K562 (cell line): ENCODE measurements around the gene DBX2. TPM values are rescaled to one million over a fixed set of nuclear protein-coding genes. Genes with fewer than 3 reads are reported as not detected.

ENCODE experiments used
- ATAC-seq: fragments of 200-7000 bp; cut with Tn5 transposase; 3 replicates; pipeline ENCODE4 v1.9.1; 2020; ENCODE audit warnings: moderate library complexity
- BruUV-seq: library from RNA; stranded (reverse); fragments of 400-500 nt; replicated peaks from 2 replicates; lab custom pipeline; 2021; lab: Mats Ljungman, UMichigan
- CTCF ChIA-PET: fragments of 300-600 bp; formaldehyde crosslinking; extraction: SDS; loops from one replicate; lab custom pipeline; 2021; ENCODE audit warnings: low intra/inter-chr PET ratio; lab: Yijun Ruan, JAX
- POLR2A ChIA-PET: fragments of 300-600, 350-650 bp; sonication (Branson Sonifier 250); formaldehyde crosslinking; extraction: SDS; loops from one replicate; lab custom pipeline; 2021; ENCODE audit warnings: antibody characterized with exemption, inconsistent platforms; lab: Yijun Ruan, JAX
- DNase-seq, 4 experiments: peaks; one replicate each; pipeline versions ENCODE4 v3.0.0 to v3.0.0-alpha.2; 2011 to 2018; ENCODE audit warnings: low spot score in 3 of 4, mixed read lengths in 3 of 4; ENCODE audit errors: extremely low read depth in 1 of 4
- FAIRE-seq: peaks from 2 replicates; lab custom pipeline; 2011; peaks lifted over from hg19 to GRCh38; lab: Jason Lieb, UNC
- H2AFZ ChIP-seq: 2 replicates; pipeline ENCODE4 v1.6.0; 2011; ENCODE audit warnings: low read depth, low read length, control low read depth, inconsistent platforms
- H3K27ac ChIP-seq: fragments of 200-600 bp; 3 replicates; pipeline ENCODE4 v1.8.0; 2011; ENCODE audit warnings: low read depth, mild to moderate bottlenecking, control low read depth, inconsistent platforms, low read length, moderate library complexity, mixed read lengths; ENCODE audit errors: extremely low read depth
- H3K27me3 ChIP-seq, 2 experiments: fragments of 300-600 bp in 1 of 2; 2 replicates in 1 of 2; 3 replicates in 1 of 2; pipeline versions ENCODE4 v1.6.0 to v1.8.0; 2011; ENCODE audit warnings: inconsistent platforms in 2 of 2, low read length in 2 of 2, mild to moderate bottlenecking in 1 of 2, mixed read lengths in 1 of 2, moderate library complexity in 1 of 2; ENCODE audit not compliant: control insufficient read depth in 2 of 2, insufficient read depth in 2 of 2
- H3K36me3 ChIP-seq: fragments of 300-600 bp; 3 replicates; pipeline ENCODE4 v1.8.0; 2011; ENCODE audit warnings: mild to moderate bottlenecking, low read length, inconsistent platforms; ENCODE audit not compliant: control insufficient read depth, insufficient read depth
- H3K4me1 ChIP-seq, 2 experiments: fragments of 200-600 bp in 1 of 2; replicated peaks in 1 of 2; 2 replicates in 1 of 2; 3 replicates in 1 of 2; pipeline versions ENCODE4 v1.5.1 to v1.8.0; 2011; ENCODE audit warnings: inconsistent platforms in 2 of 2, low read length in 2 of 2, mild to moderate bottlenecking in 1 of 2, mixed read lengths in 1 of 2, moderate library complexity in 1 of 2; ENCODE audit not compliant: control insufficient read depth in 2 of 2, insufficient read depth in 2 of 2
- H3K4me2 ChIP-seq: 2 replicates; pipeline ENCODE4 v1.6.1; 2011; ENCODE audit warnings: low read length, control low read depth, inconsistent platforms, mixed read lengths; ENCODE audit not compliant: insufficient read depth
- H3K4me3 ChIP-seq: fragments of 200-600 bp; sonication (generic), shearing (Covaris generic); 2 replicates; pipeline ENCODE4 v1.5.1; 2016; ENCODE audit warnings: control low read depth, inconsistent platforms
- H3K79me2 ChIP-seq: fragments of 200-600 bp; 3 replicates; pipeline ENCODE4 v1.8.0; 2011; ENCODE audit warnings: low read length, inconsistent platforms; ENCODE audit not compliant: control insufficient read depth, insufficient read depth
- H3K9ac ChIP-seq, 2 experiments: 2 replicates each; pipeline versions ENCODE4 v1.6.0 to v1.6.1; 2011; ENCODE audit warnings: low read depth in 2 of 2, low read length in 2 of 2, control low read depth in 1 of 2, inconsistent platforms in 1 of 2, mild to moderate bottlenecking in 1 of 2, mixed read lengths in 1 of 2; ENCODE audit not compliant: insufficient read depth in 1 of 2
- H3K9me1 ChIP-seq: one replicate; pipeline ENCODE4 v1.6.0; 2011; ENCODE audit warnings: inconsistent platforms, mild to moderate bottlenecking, low read length, moderate library complexity; ENCODE audit not compliant: control insufficient read depth, insufficient read depth
- H3K9me3 ChIP-seq: replicated peaks from 2 replicates; pipeline ENCODE4 v1.5.1; 2011; ENCODE audit warnings: low read depth, low read length, inconsistent platforms; ENCODE audit not compliant: control insufficient read depth, insufficient read depth
- H4K20me1 ChIP-seq: replicated peaks from 2 replicates; pipeline ENCODE4 v1.6.1; 2011; ENCODE audit warnings: low read length, inconsistent platforms, mixed read lengths; ENCODE audit not compliant: control insufficient read depth, insufficient read depth
- ARID1B ChIP-seq: fragments of 450-650 bp; IDR thresholded peaks from 2 replicates; pipeline ENCODE4 v1.6.1; 2016; ENCODE audit warnings: antibody characterized with exemption, mild to moderate bottlenecking, inconsistent platforms
- CBFA2T3 ChIP-seq: fragments of 450-650 bp; IDR thresholded peaks from 2 replicates; pipeline ENCODE4 v1.6.1; 2017
- CTCFL ChIP-seq: IDR thresholded peaks from 2 replicates; pipeline ENCODE4 v1.6.1; 2011; ENCODE audit warnings: borderline replicate concordance, low read depth, mild to moderate bottlenecking, moderate library complexity, low read length; ENCODE audit not compliant: insufficient read depth, poor library complexity, severe bottlenecking
- DPF2 ChIP-seq: fragments of 450-650 bp; IDR thresholded peaks from 2 replicates; pipeline ENCODE4 v1.6.1; 2016
- EHMT2 ChIP-seq: fragments of 450-650 bp; IDR thresholded peaks from 2 replicates; pipeline ENCODE4 v1.6.1; 2018; ENCODE audit warnings: antibody characterized with exemption
- HDAC1 ChIP-seq, 2 experiments: fragments of 450-650 bp; IDR thresholded peaks; 2 replicates each; pipeline ENCODE4 v1.6.1; 2016 to 2017; ENCODE audit warnings: inconsistent platforms in 1 of 2, mild to moderate bottlenecking in 1 of 2, moderate library complexity in 1 of 2
- HLTF ChIP-seq: fragments of 450-650 bp; IDR thresholded peaks from 2 replicates; pipeline ENCODE4 v1.6.1; 2016
- NFIX ChIP-seq: fragments of 250-450 bp; sonication (Bioruptor Pico); IDR thresholded peaks from 2 replicates; pipeline ENCODE4 v1.4.0; 2020; ENCODE audit warnings: low read depth, mild to moderate bottlenecking, moderate library complexity
- PPARD ChIP-seq: fragments of 250-450 bp; sonication (Bioruptor Pico); IDR thresholded peaks from 2 replicates; pipeline ENCODE4 v1.8.0; 2022; ENCODE audit warnings: inconsistent platforms, mild to moderate bottlenecking, moderate library complexity
- SNIP1 ChIP-seq: fragments of 450-650 bp; IDR thresholded peaks from 2 replicates; pipeline ENCODE4 v1.7.1; 2017; ENCODE audit warnings: low read depth, mild to moderate bottlenecking
- ZNF764 ChIP-seq: fragments of 250-450 bp; sonication (Bioruptor Pico); IDR thresholded peaks from 2 replicates; pipeline ENCODE4 v1.4.0; 2020; ENCODE audit warnings: low read depth, mild to moderate bottlenecking, moderate library complexity
- WGBS: fragments of 100-300 bp; shearing (Covaris generic); methylation state at CpG from one replicate; pipeline ENCODE4 v1.1.6; 2016; ENCODE audit warnings: low coverage, mixed read lengths; ENCODE audit not compliant: insufficient coverage; ENCODE audit errors: missing lambda C conversion rate; 5-methylcytosine and 5-hydroxymethylcytosine counted together
- in situ Hi-C: fragments of 300-500 bp; cut with MboI; formaldehyde crosslinking; loops from 4 replicates; pipeline ENCODE4 v1.15.0; 2018; ENCODE audit warnings: inconsistent platforms, mixed read lengths
- intact Hi-C: fragments of 100-400 bp; cut with micrococcal nuclease; formaldehyde crosslinking; loops from 2 replicates; pipeline ENCODE4 v1.14.2; 2022
- polyA plus RNA-seq, 8 experiments: library from polyadenylated mRNA; depleted of rRNA in 4 of 8; stranded (reverse) in 5 of 8; unstranded in 3 of 8; fragments of >200 nt; fragmentation: Nextera tagmentation in 2 of 8; fragmentation: Illumina TruSeq in 1 of 8; extraction: Ambion mirVana in 2 of 8; extraction: Trizol in 1 of 8; gene quantifications; 2 replicates each; pipeline versions ENCODE4 v1.2.1 to v1.2.3, GENCODE V29; 2011 to 2014; ENCODE audit warnings: inconsistent platforms in 1 of 8, missing spikeins in 1 of 8
- total RNA-seq, 7 experiments: library from RNA; depleted of rRNA in 6 of 7; stranded (reverse); fragments of >200 nt in 6 of 7; fragmentation: Illumina TruSeq in 2 of 7; extraction: Trizol in 2 of 7; gene quantifications; 2 replicates each; pipeline versions ENCODE4 v1.2.1 to v1.2.3, GENCODE V29; 2011 to 2021; ENCODE audit warnings: low replicate concordance in 1 of 7
- TF ChIP-seq, protein P1 (sequence below): IDR thresholded peaks from 2 replicates; pipeline ENCODE4 v1.6.1; 2016; ENCODE audit warnings: missing genetic modification characterization, missing compliant biosample characterization
- TF ChIP-seq, protein P2 (sequence below), 3 experiments: IDR thresholded peaks in 2 of 3; conservative IDR thresholded peaks in 1 of 3; 2 replicates each; pipeline ENCODE4 v1.5.1; 2011 to 2012; ENCODE audit warnings: low read length in 3 of 3, mild to moderate bottlenecking in 3 of 3, control low read depth in 2 of 3, improper control_type of control experiment in 1 of 3, inconsistent platforms in 1 of 3, low read depth in 1 of 3, mixed read lengths in 1 of 3, moderate library complexity in 1 of 3; ENCODE audit not compliant: insufficient read depth in 2 of 3

The DBX2 gene
- total and polyA plus RNA-seq, 9 of the 15 experiments (the other 6 are each of a cell fraction or from before 2014, with no cell fraction given) = not detected

GRCh38 chr12:44972746-44973421 is 78.0 kb downstream of the DBX2 start:
- Histone ChIP-seq H3K9me3 (no peaks in the 10 kb centered on the region), H3K79me2 (no peaks in the 10 kb centered on the region), H3K27ac (no peak overlapping the region), H3K4me1 (no peaks in the 10 kb centered on the region), H4K20me1 (no peaks in the 10 kb centered on the region), H2AFZ (no peak overlapping the region), H3K27me3 (no peaks in the 10 kb centered on the region), H3K4me2 (no peak overlapping the region), H3K4me3 (no peak overlapping the region), H3K9ac (no peak overlapping the region), H3K9me1 (no peaks in the 10 kb centered on the region), H3K36me3 (no peaks in the 10 kb centered on the region)
- in situ Hi-C loops (no loop called here), intact Hi-C loops (no loop called here)
- peak; percentile 88 for ATAC-seq
- WGBS = 0% methylated on average over 2 of the region's 2 CpGs
- CTCF ChIA-PET = interaction anchor here (0.5 kb wide), 1 partner anchor 889 kb away, joined by 3 read pairs; no protein-coding TSS in a partner anchor
- DNase-seq = peak in 2 of 4 experiments; percentile 25 to 30
- TF ChIP-seq, protein P1, sequence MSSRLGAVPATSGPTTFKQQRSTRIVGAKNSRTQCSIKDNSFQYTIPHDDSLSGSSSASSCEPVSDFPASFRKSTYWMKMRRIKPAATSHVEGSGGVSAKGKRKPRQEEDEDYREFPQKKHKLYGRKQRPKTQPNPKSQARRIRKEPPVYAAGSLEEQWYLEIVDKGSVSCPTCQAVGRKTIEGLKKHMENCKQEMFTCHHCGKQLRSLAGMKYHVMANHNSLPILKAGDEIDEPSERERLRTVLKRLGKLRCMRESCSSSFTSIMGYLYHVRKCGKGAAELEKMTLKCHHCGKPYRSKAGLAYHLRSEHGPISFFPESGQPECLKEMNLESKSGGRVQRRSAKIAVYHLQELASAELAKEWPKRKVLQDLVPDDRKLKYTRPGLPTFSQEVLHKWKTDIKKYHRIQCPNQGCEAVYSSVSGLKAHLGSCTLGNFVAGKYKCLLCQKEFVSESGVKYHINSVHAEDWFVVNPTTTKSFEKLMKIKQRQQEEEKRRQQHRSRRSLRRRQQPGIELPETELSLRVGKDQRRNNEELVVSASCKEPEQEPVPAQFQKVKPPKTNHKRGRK (tag) = peak; percentile 92
- TF ChIP-seq, protein P2, sequence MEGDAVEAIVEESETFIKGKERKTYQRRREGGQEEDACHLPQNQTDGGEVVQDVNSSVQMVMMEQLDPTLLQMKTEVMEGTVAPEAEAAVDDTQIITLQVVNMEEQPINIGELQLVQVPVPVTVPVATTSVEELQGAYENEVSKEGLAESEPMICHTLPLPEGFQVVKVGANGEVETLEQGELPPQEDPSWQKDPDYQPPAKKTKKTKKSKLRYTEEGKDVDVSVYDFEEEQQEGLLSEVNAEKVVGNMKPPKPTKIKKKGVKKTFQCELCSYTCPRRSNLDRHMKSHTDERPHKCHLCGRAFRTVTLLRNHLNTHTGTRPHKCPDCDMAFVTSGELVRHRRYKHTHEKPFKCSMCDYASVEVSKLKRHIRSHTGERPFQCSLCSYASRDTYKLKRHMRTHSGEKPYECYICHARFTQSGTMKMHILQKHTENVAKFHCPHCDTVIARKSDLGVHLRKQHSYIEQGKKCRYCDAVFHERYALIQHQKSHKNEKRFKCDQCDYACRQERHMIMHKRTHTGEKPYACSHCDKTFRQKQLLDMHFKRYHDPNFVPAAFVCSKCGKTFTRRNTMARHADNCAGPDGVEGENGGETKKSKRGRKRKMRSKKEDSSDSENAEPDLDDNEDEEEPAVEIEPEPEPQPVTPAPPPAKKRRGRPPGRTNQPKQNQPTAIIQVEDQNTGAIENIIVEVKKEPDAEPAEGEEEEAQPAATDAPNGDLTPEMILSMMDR (IDR thresholded peaks at IDR 0.05 in 2 of 3, conservative IDR thresholded peaks at IDR 0.05 in 1 of 3; ENCODE audit: insufficient read depth in 2 of 3, low read depth in 1 of 3, low read length in 3 of 3) = peak; percentile 20 to 51 (median 48)
- TF ChIP-seq HDAC1 (IDR thresholded peaks at IDR 0.05) (peak in 1 of 2 experiments; percentile 52; a peak in 1 of 4 replicates), DPF2 (0 out of 2 replicates have a peak, but pooled peaks have one; percentile 15), ZNF764 (CRISPR knock-in tag) (no peak), ARID1B (0 out of 2 replicates have a peak, but pooled peaks have one; percentile 38), PPARD (CRISPR knock-in tag) (no peak), EHMT2 (0 out of 2 replicates have a peak, but pooled peaks have one; percentile 38), CBFA2T3 (peak; percentile 32), CTCFL (peak; percentile 41), HLTF (0 out of 2 replicates have a peak, but pooled peaks have one; percentile 35), NFIX (CRISPR knock-in tag) (no peak), SNIP1 (0 out of 2 replicates have a peak, but pooled peaks have one; percentile 18)
- POLR2A ChIA-PET = no interaction called here
- BruUV-seq = no TSS peak
- peak; percentile 65 for FAIRE-seq
